Karpas-422 (cell line): Measurements from ENCODE around the gene HOXD10. TPM values are rescaled to one million over a fixed set of nuclear protein-coding genes. Genes with fewer than 3 reads are reported as not detected.

Source experiments
- DNase-seq: peaks from one replicate; pipeline ENCODE4 v3.0.0-alpha.2; 2015
- H2AFZ ChIP-seq: fragments of 200-600 bp; sonication (generic); 2 replicates; pipeline ENCODE4 v1.6.1; 2014; ENCODE audit warnings: antibody characterized with exemption, low read length, mixed read lengths
- H3K27ac ChIP-seq: fragments of 200-600 bp; sonication (generic); 2 replicates; pipeline ENCODE4 v1.5.1; 2014; ENCODE audit warnings: mild to moderate bottlenecking, low read length, moderate library complexity
- H3K27me3 ChIP-seq: fragments of 200-600 bp; sonication (generic); 2 replicates; pipeline ENCODE4 v1.6.1; 2014; ENCODE audit warnings: low read length, mixed read lengths
- H3K36me3 ChIP-seq: fragments of 200-600 bp; sonication (generic); 2 replicates; pipeline ENCODE4 v1.6.1; 2014; ENCODE audit warnings: low read length, mixed read lengths; ENCODE audit not compliant: insufficient read depth
- H3K4me1 ChIP-seq: fragments of 200-600 bp; sonication (generic); 2 replicates; pipeline ENCODE4 v1.6.1; 2014; ENCODE audit warnings: mild to moderate bottlenecking, low read length, mixed read lengths
- H3K4me2 ChIP-seq: fragments of 200-600 bp; sonication (generic); 2 replicates; pipeline ENCODE4 v1.6.1; 2014; ENCODE audit warnings: low read length, low read depth, mild to moderate bottlenecking; ENCODE audit not compliant: poor library complexity, severe bottlenecking
- H3K4me3 ChIP-seq: fragments of 200-600 bp; sonication (generic); 2 replicates; pipeline ENCODE4 v1.5.1; 2014; ENCODE audit warnings: mild to moderate bottlenecking, antibody characterized with exemption, low read length, mixed read lengths
- H3K79me2 ChIP-seq: fragments of 200-600 bp; sonication (generic); 2 replicates; pipeline ENCODE4 v1.6.1; 2014; ENCODE audit warnings: mild to moderate bottlenecking, low read length, mixed read lengths
- H3K9ac ChIP-seq: fragments of 200-600 bp; sonication (generic); 2 replicates; pipeline ENCODE4 v1.6.0; 2014; ENCODE audit warnings: low read length
- H3K9me2 ChIP-seq: fragments of 200-600 bp; sonication (generic), shearing (Covaris generic); replicated peaks from 2 replicates; pipeline ENCODE4 v1.6.0; 2014; ENCODE audit warnings: mild to moderate bottlenecking, low read length, moderate library complexity; ENCODE audit not compliant: insufficient read depth
- H3K9me3 ChIP-seq: fragments of 300-700, 200-600 bp; sonication (generic); 2 replicates; pipeline ENCODE4 v1.6.1; 2014; ENCODE audit warnings: low read length, mixed read lengths
- H4K20me1 ChIP-seq: fragments of 200-600 bp; sonication (generic); 2 replicates; pipeline ENCODE4 v1.6.1; 2014; ENCODE audit warnings: mild to moderate bottlenecking, antibody characterized with exemption, low read length, low read depth; ENCODE audit not compliant: insufficient read depth
- total RNA-seq: library from RNA; depleted of rRNA; stranded (reverse); fragments of >200 nt; shearing (Covaris generic); gene quantifications from 2 replicates; pipeline ENCODE4 v1.2.3, GENCODE V29; 2014; ENCODE audit warnings: low replicate concordance

HOXD10 gene
- total RNA-seq, 1 experiment from 2014 or later: not detected

DNA sequence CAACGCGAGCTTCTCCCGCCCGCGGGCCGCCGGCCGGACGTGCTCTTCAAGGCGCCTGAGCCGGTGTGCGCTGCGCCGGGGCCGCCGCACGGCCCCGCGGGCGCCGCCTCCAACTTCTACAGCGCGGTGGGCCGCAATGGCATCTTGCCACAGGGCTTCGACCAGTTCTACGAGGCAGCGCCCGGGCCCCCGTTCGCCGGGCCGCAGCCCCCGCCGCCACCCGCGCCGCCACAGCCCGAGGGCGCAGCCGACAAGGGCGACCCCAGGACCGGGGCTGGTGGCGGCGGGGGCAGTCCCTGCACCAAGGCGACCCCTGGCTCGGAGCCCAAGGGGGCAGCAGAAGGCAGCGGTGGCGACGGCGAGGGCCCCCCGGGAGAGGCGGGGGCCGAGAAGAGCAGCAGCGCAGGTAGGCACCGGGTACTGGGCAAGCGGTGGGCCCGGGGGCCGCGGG is 8.8 kb upstream of the HOXD10 start:
- peaks cover 10% of the 10 kb centered on the region for H3K4me1 ChIP-seq
- no peak overlapping the region for H3K4me2 ChIP-seq
- no peak overlapping the region for H3K9ac ChIP-seq
- H3K27me3 ChIP-seq: no peaks in the 10 kb centered on the region
- no peaks in the 10 kb centered on the region for H3K9me2 ChIP-seq
- no peak overlapping the region for H3K4me3 ChIP-seq
- H3K27ac ChIP-seq: no peak overlapping the region
- no peak overlapping the region for H2AFZ ChIP-seq
- no peak for DNase-seq
- no peaks in the 10 kb centered on the region for H4K20me1 ChIP-seq
- H3K79me2 ChIP-seq: no peaks in the 10 kb centered on the region
- H3K36me3 ChIP-seq: no peaks in the 10 kb centered on the region
- H3K9me3 ChIP-seq: no peaks in the 10 kb centered on the region

DNA sequence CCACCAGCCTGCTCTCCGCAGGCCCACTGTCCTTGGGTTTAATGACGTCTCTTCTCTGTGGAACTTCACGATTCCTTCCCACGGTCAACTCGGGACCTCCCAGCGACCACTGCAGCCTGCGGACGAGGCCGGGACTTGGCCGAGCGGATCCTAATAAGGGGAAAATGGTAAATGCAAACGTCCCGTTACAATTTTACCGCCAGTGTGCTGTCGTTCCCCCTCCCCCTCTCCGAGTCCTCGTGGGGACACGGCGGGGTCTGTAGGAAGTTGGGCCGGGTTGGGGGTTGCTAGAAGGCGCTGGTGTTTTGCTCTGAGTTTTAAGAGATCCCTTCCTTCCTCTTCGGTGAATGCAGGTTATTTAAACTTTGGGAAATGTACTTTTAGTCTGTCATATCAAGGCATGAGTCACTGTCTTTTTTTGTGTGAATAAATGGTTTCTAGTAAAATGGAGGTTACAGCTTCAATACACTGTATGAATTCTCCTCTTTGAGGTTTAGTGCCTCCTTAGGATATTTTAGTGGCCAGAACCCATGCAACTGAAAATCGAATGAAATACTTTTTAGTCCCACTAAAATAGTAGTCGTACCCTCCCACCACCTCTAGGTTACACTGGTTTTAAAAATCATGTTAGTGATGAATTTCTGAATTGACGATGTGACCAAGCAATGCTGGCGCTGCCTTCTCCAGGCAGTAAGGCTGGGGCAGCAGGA is 7.2 kb upstream of the HOXD10 start:
- H4K20me1 ChIP-seq: no peaks in the 10 kb centered on the region
- H3K9me3 ChIP-seq: no peaks in the 10 kb centered on the region
- no peaks in the 10 kb centered on the region for H3K79me2 ChIP-seq
- peaks cover 10% of the 10 kb centered on the region for H3K4me1 ChIP-seq
- H3K27me3 ChIP-seq: no peaks in the 10 kb centered on the region
- no peak overlapping the region for H2AFZ ChIP-seq
- H3K27ac ChIP-seq: no peak overlapping the region
- no peak overlapping the region for H3K4me2 ChIP-seq
- no peaks in the 10 kb centered on the region for H3K9me2 ChIP-seq
- DNase-seq: no peak
- no peak overlapping the region for H3K4me3 ChIP-seq
- no peak overlapping the region for H3K9ac ChIP-seq
- no peaks in the 10 kb centered on the region for H3K36me3 ChIP-seq

DNA sequence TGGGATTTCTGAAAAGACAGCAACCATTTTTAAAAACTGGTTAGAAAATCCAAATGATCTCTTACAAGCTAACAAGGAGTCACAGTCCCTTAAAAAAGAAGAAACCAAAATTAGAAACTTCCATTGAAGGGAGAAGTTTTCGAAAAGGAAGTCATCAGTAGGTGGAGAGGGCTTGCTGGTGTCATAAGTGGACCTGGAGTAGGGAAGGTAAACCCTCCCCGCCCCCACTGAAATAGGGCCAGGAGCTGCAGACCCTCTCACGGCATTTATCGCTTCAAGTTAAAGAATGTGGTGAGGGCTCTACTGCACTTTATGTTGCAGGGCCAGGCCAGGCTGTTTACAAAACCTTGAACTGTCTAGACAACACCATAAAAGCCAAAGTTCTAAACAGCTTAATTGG is 6.6 kb upstream of the HOXD10 start:
- DNase-seq: no peak
- Histone ChIP-seq H3K4me2 (no peak overlapping the region), H3K4me3 (no peak overlapping the region), H3K27ac (no peak overlapping the region), H3K27me3 (no peaks in the 10 kb centered on the region), H4K20me1 (no peaks in the 10 kb centered on the region), H3K9me3 (no peaks in the 10 kb centered on the region), H3K36me3 (no peaks in the 10 kb centered on the region), H2AFZ (no peak overlapping the region), H3K9me2 (no peaks in the 10 kb centered on the region), H3K9ac (no peak overlapping the region), H3K79me2 (no peaks in the 10 kb centered on the region), H3K4me1 (peaks cover 10% of the 10 kb centered on the region)

DNA sequence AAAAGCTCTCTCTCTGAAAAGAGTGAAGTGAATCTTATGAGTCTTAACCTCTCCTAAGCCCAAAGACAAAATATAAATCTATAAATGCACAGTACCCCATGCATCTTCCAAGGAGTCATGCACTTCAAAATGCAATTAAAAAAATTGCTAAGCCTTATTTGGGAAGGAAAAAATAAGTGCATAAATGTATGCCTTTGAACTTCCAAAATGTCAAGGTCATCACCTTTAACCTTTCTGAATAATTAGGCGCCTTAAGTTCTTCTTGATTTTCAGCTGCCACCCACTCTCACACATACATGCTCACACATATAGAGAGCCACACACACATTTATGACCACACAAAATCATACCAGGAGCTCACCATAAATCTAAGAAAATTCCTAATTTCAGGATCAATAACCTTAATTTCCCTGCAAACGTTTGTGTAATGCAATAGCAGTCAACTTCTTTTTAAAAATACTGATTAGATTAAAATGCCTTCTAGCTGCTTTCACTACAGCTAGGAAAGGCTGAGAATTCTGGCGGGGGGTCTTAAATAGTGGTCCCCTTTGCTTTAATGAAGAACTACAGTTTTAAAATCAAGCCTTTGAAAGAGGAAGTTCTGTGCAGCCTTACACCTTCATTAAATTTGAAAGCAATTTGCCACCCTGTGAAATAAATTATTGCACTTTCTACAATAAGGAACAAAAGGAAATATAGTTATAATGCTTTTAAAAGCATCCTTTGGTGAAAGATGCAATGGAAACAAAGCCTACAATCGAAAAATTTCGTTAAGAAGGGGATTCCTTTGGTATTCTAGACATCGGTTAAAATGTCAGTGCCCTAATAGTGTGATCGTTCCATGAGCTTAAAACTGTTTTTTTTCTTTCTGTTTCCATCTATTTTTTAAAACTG is 5.9 kb upstream of the HOXD10 start:
- no peaks in the 10 kb centered on the region for H3K9me3 ChIP-seq
- peaks cover 10% of the 10 kb centered on the region for H3K4me1 ChIP-seq
- peak overlapping the region; percentile 66 for H3K4me2 ChIP-seq

DNA sequence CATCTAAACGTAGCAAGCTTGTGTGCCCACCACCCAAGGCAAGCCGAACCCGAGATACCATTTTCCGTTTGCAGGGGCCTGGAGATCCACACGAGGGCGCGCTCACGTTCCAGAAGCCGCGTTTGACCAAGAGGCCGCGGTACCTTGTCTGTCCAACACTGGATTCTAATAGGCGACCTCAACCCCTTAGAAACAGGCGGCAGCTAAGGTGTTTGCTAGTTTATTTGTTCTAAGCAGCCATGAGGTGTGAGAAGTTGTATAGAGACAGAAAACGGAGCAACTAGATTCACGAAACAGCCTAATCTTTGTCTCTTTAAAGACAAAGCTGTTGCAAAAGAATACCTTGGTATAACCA is 5.3 kb upstream of the HOXD10 start:
- peak overlapping the region; percentile 37; the same call in 1 of the 2 replicates for H3K9ac ChIP-seq
- H3K9me2 ChIP-seq: no peaks in the 10 kb centered on the region
- H3K9me3 ChIP-seq: no peaks in the 10 kb centered on the region
- H3K27me3 ChIP-seq: no peaks in the 10 kb centered on the region
- H3K27ac ChIP-seq: no peak overlapping the region
- H3K4me2 ChIP-seq: peak overlapping the region; percentile 66
- H3K4me3 ChIP-seq: peak overlapping the region; percentile 40; the same call in 1 of the 2 replicates
- 0 out of 2 replicates have a peak overlapping the region, but pooled peaks have one; percentile 54 for H2AFZ ChIP-seq
- H3K79me2 ChIP-seq: no peaks in the 10 kb centered on the region
- peaks cover 10% of the 10 kb centered on the region for H3K4me1 ChIP-seq
- no peaks in the 10 kb centered on the region for H4K20me1 ChIP-seq
- no peaks in the 10 kb centered on the region for H3K36me3 ChIP-seq
- peak; percentile 80 for DNase-seq

More for the DNA sequence above, 5.9 kb upstream of the HOXD10 start:
- no peak overlapping the region for H3K27ac ChIP-seq
- no peaks in the 10 kb centered on the region for H3K9me2 ChIP-seq
- DNase-seq: no peak
- H2AFZ ChIP-seq: peak overlapping the region; percentile 54; the same call in 1 of the 2 replicates
- H3K36me3 ChIP-seq: no peaks in the 10 kb centered on the region
- no peaks in the 10 kb centered on the region for H3K27me3 ChIP-seq
- no peaks in the 10 kb centered on the region for H4K20me1 ChIP-seq
- H3K79me2 ChIP-seq: no peaks in the 10 kb centered on the region
- peak overlapping the region; percentile 40; the same call in 1 of the 2 replicates for H3K4me3 ChIP-seq
- H3K9ac ChIP-seq: peak overlapping the region; percentile 37; the same call in 1 of the 2 replicates

DNA sequence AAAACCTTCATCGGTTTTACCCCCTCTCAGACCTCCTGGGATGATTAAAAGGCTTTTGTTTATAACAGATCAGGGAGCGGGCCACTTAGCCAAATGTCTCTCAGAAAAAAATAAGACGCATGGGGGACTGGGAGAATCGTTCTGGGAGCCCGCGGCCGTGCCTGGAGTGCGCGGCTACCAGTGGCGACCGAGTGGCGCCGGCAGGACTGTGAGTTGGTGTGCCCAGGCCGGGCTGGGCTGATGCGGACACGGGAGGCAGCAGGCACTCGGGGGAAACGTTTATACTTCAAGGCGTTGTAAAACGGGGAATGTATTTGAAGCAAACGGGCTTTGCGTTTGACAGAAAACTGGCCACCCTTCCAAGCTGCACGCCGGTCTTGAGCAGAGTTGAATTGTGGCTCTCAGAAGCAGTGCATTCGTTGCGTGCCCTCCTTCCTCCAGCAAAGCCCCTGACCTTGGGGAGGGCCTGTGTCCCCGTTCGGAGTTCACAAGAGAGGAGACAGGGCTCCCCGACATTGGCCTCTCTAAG is 4.7 kb upstream of the HOXD10 start:
- Histone ChIP-seq H3K79me2 (no peaks in the 10 kb centered on the region), H3K36me3 (no peaks in the 10 kb centered on the region), H3K27me3 (no peaks in the 10 kb centered on the region), H3K9me2 (no peaks in the 10 kb centered on the region), H3K4me2 (no peak overlapping the region), H4K20me1 (no peaks in the 10 kb centered on the region), H3K4me1 (peaks cover 10% of the 10 kb centered on the region), H3K4me3 (no peak overlapping the region), H2AFZ (no peak overlapping the region), H3K9ac (no peak overlapping the region), H3K27ac (no peak overlapping the region), H3K9me3 (no peaks in the 10 kb centered on the region)
- no peak for DNase-seq

DNA sequence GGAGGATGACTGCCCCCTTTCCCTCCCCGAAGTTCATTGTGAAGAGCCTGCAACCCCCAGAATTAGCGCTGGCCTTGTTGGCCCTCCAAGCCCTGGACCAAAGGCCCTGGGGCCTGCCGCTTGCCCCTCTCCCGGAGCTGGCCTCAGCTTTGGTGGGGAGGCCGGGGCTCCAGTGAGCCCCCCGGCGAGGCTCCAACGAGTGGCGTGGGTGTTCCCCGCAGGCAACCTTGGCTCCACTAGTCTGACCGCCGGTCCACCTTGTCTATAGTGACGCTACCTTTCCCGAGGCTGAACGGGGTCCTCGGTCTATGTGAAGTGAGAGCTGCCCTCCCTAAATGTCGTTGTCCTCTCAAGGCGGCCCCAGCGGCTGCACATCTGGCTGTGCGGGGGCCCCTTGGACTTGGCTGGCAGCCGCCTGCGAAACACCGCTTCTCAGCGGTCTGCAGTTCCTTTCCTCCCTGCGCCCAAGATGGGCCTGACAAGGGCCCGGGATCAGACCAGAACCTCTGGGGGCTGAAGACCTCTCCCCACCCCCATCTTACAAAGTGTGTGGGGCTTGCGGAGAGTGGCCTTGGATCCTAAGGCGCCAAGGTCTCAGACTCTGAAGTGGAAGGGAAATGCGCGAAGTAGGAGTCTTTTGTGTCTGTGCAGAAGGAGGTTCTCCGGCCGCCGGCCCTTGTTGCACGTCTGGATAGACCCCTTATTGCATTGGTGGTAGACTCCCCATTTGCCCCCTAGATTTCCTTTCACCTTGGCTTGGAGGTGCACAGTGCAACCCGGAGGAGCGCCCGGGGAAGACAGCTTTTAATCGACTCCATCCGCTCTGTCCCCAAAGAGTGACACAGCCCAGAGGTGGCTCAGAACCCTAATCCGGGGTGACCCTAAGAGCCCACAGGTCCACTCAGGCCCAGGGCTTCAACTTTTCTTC is 3.9 kb upstream of the HOXD10 start:
- no peak overlapping the region for H3K4me2 ChIP-seq
- peaks cover 10% of the 10 kb centered on the region for H3K4me1 ChIP-seq
- DNase-seq: no peak
- no peaks in the 10 kb centered on the region for H4K20me1 ChIP-seq
- H3K9me2 ChIP-seq: no peaks in the 10 kb centered on the region
- no peaks in the 10 kb centered on the region for H3K36me3 ChIP-seq
- no peaks in the 10 kb centered on the region for H3K9me3 ChIP-seq
- no peak overlapping the region for H3K27ac ChIP-seq
- H3K27me3 ChIP-seq: no peaks in the 10 kb centered on the region
- H3K79me2 ChIP-seq: no peaks in the 10 kb centered on the region
- no peak overlapping the region for H3K4me3 ChIP-seq
- H3K9ac ChIP-seq: no peak overlapping the region
- H2AFZ ChIP-seq: no peak overlapping the region
